GM19351 (cell line): ENCODE data around the gene LYPD6B.
A peak's percentile ranks its signal among the peaks of the same experiment; 100 is the strongest.

ENCODE experiments used
- ATAC-seq: cut with Tn5 transposase; IDR thresholded peaks from one replicate; pipeline ENCODE4 v1.9.1; 2021; ENCODE audit warnings: mild to moderate bottlenecking, moderate library complexity; ENCODE audit not compliant: unreplicated experiment

Gene LYPD6B, protein sequence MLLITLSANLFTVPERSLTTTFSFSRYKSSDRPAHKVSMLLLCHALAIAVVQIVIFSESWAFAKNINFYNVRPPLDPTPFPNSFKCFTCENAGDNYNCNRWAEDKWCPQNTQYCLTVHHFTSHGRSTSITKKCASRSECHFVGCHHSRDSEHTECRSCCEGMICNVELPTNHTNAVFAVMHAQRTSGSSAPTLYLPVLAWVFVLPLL

DNA sequence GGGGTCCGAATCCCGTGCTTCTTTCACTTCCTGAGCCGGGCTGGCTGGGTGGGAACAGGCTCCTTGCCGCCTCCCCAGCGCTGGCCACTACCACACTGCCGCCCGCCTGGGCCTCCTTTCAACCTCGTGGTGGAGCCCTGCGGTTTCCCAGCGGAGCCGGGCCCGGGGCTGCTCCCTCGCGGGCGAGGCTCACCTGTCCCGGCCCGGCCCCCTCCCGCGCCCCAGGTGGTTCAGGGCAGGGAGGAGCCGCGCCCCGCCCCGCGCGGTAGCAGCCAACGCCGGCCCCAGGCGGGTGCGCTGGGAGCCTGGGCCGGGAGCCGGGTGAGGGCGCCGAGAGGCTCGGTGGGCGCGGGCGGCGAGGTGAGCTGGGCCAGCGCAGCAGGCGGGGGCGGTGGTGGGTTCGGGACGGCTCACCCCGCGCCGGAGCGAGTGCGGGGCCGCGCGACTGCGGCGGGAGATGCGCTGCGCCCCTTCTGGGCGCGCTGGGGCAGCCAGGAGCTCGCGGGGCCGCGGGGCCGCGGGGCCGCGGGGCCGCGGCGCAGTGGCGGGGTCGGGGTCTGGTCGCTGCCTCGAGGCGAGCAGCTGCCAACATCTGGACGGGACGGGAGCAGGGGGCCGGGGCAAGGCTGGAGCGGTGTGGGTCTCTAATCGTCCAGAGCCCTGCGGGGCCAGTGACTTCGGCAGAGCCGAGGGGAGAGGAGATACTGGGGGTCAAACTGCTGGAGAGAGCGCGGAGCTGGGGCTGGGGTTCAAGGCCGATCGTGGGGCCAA is at the start of gene LYPD6B:
Gene LYPD6B (plus strand): TSS at position 258 of the 771 bp plus-strand sequence. CDS start 92,250 bp downstream, outside the sequence.
- peak; percentile 63 for ATAC-seq

DNA sequence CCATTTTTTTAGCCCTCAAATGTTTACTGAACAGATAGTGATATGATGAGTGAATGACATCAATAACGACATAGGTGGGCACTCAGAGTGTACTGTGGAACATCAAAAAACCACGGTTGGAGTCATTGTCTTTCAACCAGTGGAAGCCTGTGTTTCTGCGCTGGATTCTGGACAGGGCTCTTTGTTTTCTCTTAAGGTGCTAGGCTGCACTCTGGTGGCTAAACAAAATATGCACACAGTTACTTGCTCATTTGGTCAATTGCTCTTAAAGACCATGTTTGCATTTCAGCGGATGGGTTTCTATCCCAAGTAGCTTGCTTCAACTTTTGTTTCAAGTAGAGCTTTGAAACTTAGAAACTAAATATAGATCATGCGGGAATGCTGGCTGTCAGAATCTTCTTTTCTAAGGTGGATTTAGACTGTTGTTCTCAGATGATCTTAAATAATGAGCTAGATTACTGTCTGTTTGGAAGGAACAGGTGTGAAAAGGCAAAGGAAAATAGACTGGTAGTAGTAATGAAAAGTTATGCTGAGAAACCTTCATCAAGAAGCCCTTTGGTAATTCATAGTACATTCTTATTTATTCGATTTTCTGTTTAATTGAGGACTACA is 48.5 kb upstream of the LYPD6B start:
- ATAC-seq = peak; percentile 93

DNA sequence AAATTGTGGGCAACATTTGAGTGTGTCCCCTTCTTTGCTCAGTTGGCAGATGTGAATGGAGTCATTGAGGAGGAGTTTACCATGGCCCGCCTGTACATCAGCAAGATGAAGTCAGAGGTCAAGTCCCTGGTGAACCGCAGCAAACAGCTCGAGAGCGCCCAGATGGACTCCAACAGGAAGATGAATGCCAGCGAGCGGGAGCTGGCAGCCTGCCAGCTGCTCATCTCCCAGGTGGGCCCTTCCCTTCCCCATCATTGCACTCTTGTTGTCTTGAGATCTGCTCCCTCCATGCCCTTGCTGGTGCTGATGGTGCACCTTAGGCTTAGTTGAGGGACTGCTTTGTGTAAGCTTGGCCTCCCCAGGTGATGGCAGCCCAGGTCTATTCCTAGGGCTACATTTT is 47.5 kb upstream of the LYPD6B start:
- ATAC-seq = no peak

DNA sequence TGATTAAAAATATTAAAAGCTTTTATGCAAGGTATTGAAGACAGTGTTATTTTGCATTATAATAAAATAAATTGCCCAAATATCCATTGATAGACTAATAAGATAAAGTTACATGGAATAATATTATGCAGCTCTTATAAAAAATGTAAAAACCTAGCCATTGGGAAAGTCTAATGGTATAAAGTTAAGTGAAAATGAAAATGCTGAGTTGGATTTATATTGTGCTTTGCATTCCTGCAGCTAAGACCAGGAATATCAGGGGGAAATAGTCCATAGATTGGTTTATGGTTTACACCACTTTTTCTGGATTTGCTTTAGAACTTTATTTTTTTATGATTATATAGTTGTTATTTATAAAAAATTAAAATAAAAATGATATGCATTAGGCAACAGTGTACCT is 46.1 kb upstream of the LYPD6B start:
- ATAC-seq = no peak

DNA sequence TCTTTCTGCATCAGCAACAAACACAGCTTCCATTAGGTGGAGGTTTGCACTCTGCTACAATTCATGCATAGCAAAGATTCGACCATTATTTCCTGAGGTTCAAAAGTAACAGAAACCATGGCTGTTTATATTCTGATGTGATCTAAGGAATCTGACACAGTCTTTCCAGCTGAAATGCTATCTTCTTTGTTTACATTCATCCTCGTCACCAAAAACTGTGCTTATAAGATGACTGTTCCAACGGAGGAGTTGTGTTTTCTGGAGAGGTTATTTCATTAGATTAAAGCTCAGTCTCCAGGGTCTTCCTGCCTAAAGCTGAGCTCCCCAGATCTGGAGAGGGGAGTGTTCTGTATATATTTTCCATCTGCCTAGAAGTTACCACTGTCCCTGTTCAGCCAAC is 45.1 kb upstream of the LYPD6B start:
- no peak for ATAC-seq

DNA sequence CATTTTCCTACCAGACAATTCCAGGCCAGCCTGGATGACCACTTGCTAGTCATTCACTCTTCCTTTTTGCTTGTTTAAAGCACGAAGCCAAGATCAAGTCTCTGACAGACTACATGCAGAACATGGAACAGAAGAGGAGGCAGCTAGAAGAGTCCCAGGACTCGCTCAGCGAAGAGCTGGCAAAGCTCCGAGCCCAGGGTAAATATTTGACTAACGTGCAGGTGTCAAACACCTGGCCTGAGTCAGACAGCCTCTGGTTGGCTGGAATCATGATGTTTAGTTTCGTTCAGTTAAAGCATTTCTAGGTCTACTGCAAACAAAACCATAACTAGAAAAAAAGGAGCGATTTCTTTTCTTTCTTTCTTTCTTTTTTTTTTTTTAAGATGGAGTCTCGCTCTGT is 44.2 kb upstream of the LYPD6B start:
- ATAC-seq = no peak

DNA sequence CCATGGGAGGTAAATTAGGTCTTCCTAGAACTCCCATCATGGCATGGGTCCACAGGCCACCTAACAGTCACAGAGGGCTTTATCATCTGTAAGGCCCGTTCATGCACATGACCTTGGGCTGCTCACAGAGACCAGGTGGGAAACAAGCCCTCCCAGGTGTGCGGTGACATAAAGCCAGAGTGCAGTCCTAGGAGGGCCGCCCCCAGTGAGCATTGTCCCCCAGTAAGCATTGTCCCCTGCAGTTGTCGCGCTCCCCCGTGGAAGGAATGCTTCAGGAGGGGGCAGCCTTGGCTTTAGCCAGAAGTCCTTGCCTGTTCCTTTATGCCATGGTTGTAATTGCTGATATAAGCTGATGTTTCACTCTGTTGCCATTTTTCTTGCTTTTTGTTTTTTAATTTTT is 41.7 kb upstream of the LYPD6B start:
- no peak for ATAC-seq

DNA sequence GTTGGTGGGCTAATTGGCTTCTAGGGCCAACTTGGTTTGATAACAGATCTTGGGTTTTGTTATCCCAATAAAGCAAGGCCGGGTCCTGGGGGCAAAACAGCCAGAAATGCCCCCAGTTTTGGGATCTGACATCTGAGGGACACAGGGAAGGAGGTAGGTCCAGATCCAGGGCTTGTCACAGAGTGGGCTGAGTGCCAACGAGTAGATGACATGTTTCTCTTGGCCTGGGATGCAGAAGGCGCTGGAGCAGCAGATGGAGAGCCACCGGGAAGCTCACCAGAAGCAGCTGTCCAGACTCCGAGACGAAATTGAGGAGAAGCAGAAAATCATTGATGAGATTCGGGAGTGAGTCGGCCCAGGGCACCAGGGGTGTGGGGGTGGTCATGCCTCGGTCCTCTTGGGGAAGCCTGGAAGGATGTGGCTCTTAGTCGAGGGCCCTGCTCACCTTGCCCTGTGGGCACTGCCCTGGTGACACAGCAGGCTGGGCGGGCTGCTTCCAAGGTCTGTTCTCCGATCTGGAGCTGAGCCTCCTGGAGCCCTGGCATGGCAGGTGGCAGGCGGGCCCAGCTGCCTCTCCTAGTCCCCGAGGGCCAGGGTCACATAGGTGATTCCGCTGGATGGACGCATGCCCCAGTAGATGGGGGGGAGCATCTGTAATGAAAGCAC is 40.2 kb upstream of the LYPD6B start:
- ATAC-seq = no peak

DNA sequence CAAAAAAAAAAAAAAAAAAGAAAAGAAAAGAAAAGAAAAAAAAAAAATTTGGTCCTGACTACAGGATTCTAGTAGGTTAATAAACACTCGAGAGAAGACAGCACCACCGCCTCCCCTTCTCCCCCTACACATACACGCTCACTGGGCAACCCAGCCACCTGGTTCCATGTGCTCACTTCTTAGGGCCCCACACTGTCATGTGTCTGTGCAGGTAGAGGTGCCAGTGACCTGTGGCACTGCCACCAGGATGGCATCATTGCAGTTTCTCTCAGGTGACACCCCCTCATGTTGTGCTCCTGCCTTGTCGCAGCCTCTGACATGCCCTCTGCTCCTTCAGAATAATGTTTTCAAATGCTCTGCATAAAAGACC is 39.7 kb upstream of the LYPD6B start:
- no peak for ATAC-seq

DNA sequence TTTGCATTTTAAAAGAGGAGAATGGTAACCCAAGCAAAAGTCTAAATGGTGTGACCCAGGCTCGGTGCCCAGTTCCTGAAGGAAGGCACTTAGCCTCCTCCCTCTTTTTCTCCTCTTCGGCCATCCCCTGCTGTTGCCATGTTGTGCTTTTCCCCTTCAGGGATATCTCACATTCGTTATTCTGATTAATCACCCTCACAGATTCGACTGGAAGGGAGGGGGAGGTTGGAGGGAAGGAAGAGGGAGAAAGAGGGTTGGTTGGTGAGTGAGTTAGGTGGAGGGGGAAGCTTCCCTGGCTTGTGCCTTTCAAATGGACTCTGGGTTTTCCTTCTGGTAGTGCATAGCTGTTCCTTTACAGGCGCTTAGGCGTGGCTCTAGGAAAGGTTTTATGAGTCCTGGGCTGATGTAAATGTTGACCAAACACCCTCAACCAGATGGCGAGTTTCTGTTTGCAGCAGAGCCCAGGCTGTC is 39.0 kb upstream of the LYPD6B start:
- no peak for ATAC-seq

DNA sequence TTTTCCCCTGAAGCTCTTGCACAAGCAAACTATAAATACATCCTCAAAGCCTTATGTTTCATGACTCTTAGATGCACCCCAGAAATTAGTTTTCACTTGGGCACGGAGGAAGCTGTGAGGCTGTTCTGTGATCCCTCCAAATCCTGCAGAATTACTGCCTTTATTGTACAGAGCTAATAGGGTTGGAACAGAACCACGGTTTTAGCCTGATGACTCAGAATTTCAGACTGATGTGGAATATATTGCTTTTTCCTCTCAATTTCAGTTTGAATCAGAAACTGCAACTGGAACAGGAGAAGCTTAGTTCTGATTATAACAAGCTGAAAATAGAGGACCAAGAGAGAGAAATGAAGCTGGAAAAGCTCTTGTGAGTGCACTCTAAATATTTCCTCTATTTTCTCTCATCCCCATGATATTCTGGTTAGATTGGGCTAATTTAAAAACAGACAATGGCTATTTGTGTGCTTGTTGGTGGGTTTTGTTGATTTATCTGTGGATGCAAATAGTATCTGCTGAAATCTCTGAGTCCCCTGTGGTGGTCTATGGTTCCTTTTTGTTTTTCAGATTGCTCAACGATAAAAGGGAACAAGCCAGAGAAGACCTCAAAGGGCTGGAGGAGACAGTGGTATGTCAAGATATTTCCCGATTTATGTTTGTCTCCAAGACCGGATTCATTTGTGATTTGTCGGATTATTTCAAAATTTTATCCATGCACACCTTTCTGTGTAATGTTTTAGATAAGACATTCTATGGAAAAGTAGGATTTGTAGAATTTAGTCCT is 38.2 kb upstream of the LYPD6B start:
- ATAC-seq = no peak

DNA sequence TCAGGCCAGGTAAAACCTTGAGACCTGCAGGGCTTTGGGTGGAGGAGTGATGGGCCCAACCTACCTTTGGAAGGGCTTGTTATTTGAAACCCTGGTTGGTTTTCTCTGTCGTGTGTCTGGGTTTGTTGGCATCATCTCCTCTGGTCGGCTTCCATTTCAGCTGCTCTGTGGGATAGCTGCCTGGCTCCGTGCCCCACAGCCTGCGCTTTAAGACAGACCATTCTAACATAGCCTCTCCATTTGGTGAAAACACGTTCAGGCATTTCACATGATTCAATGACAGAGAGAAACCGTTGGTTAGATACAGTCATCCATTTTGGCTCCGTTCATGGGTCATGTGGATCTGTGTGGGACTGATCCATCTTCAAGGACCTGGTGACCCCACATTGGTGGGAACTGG is 37.0 kb upstream of the LYPD6B start:
- no peak for ATAC-seq

DNA sequence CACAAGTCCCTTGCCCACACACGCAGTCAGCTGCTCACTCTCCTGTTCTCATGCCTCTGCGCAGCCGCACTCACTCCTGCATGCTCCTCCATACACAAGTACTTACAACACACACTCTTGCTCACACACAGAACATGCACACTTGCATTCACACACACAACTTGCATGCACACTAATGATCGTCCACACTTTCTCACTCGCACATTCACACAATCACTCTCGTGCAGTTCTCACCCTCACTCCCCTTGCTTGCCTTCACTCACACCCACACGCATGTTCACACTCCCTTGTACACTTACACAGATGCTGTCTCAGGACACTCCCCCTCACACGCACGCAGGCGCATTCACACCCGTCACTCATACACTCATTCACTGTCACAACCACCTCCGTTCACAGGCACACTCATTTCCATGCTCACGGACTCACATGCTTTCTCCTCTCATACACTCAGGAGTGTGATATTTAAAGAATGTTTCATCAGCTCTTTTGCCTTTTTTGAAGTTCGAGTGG is 36.1 kb upstream of the LYPD6B start:
- ATAC-seq = no peak

DNA sequence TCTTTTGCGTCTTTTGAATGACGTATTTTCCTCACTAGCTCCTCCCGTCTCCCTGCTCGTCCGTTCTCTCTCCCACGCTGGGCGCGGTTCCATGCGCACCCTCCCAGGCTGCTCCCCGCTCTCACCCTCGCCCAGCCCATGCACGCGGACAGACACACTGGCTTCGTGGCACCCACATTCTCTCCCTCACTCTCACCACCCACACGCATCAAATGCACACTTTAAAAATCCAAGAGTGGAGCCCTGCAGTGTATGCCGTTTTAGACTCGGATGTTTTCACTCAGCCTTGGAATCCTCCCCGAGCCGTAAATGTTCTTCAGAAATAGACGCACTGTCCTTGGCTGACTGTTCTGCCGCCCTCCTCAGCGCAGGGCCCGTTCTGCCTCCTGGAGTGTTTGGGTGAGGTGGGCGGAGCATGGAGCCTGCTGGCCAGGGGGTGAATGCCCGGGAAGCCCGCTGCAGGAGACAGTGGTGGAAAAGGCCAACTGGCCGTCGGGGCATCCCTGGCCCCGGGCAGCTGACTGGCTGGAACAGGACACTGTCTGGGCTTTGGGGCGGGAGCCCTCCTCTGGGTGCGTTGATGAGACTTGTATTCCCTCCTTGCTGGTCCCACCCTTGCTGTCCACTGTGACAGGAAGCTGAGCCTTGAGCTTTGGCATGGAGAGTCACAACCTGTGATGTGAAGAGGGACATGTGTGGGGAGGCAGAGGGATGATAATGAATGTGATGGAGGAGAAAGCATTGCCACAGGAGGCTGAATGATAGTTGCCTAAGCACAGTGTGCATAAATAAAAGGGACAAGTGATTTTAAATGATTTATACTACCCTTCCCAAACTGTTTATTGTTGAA is 35.4 kb upstream of the LYPD6B start:
- ATAC-seq = no peak

DNA sequence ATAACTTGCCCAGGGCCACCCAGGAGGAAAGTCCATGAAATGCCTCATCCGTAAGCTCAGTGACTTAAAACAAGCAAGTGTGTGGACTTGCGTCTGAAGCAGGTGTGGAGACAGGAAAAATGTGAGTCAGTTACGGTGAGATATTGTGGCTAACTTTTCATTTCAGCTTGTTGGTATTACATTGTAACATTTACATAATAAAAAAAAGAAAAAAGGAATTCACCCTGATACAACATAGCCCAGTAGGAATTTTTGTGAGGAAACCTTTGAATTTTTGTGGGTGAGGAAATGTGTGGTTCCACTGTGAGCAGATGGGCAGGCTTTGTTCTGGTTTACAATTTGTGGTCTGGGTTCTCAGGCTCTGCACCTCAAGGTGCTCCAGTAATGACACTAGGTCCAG is 33.7 kb upstream of the LYPD6B start:
- no peak for ATAC-seq

DNA sequence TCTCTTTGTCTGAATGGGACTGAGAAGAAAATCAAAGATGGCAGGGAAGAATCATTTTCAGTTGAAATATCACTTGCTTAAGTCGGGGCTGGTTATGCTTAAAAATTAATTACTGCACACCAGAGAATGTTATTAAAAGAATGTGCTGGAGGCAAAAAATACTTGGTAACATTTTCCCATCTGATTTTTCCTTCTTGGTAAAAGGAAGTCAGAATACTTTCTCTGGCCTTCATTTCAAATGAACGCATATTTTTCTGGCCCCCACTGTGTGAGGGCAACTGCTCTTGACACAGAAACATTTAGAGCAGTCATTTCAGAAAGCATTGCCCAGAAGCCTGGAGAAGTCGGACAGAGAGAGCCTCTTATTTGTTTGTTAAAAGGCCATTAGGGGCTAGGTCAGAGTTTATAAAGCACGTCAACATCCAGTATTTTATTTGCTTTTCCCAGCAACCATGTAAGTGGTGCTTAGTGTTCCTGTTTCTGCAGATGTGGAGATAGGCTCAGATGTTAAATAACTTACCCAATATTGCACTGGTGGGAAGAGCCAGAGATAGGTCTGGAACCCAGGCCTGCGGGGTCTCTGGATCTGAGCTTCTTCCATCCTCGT is 32.9 kb upstream of the LYPD6B start:
- no peak for ATAC-seq

DNA sequence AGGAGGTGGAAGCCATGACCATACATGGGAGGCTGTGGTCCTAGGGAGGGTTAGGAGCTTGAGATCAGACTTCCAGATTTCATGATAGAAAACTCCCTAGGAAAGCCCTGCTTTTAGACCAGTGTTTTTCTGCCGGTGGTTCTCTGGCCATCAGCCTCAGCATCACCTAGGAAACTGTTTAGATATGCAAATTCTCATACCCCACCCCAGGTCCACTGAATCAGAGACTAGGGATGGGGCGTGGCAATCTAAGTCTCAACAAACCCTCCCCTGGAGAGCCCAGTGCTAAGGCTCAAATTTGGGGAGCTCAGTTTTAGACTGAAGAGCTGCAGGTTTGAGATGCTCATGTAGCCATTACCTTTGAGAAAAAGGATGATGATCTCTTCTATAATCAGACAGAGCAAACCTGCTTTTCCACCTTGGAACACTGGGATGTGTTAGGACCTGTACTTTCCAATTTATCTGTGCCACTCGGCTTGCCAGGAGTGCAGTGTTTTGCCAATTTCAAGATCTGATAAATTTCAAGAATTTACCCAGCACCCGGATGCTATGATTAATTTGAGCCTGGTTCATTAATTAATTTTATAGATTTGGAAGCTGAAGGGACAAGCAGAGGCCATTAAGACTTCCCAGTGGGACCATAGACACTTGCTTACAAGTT is 31.5 kb upstream of the LYPD6B start:
- no peak for ATAC-seq

DNA sequence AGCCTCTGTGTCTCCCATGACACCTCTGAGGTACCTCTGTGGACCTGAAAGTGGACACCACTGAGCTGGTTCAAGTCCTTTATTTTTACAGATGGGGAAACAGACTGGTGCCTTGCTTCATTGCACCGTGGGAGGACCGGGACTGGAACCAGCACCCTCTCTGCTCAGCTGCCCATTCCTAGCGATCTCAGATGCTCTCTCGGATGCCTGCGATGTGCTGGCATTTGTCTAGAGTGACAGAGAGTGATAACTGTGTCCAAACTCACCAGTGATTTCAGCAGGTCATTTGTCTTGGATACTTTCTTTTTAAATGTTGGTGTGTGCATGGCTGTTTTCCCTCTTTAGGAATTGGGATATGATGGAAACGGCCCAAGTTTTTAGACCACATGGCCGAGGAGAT is 30.1 kb upstream of the LYPD6B start:
- ATAC-seq = no peak
